Neural cell (in vitro differentiated cells): ENCODE measurements around the gene POLR3C. TPM values are rescaled to one million over a fixed set of nuclear protein-coding genes. Genes with fewer than 3 reads are reported as not detected.

Experiments used
- H2AFZ ChIP-seq: fragments of 200-600, 300-800 bp; sonication (generic), shearing (Covaris generic); 2 replicates; pipeline ENCODE4 v1.6.0; 2014; ENCODE audit warnings: low read depth, mild to moderate bottlenecking, antibody characterized with exemption, low read length, moderate library complexity
- H3F3A ChIP-seq: fragments of 200-600 bp; shearing (Covaris generic); 2 replicates; pipeline ENCODE4 v1.6.1; 2016; ENCODE audit warnings: mild to moderate bottlenecking, moderate library complexity, mixed read lengths, antibody characterized with exemption, low read length; ENCODE audit not compliant: insufficient read depth, poor library complexity, severe bottlenecking
- H3K27ac ChIP-seq: fragments of 200-600, 300-800 bp; sonication (generic), shearing (Covaris generic); 2 replicates; pipeline ENCODE4 v1.5.1; 2014; ENCODE audit warnings: mild to moderate bottlenecking, low read length, moderate library complexity
- H3K27me3 ChIP-seq: fragments of 300-800, 200-600 bp; sonication (generic), shearing (Covaris generic); 2 replicates; pipeline ENCODE4 v1.6.0; 2014; ENCODE audit warnings: mild to moderate bottlenecking, low read depth, low read length, moderate library complexity; ENCODE audit not compliant: insufficient read depth
- H3K36me3 ChIP-seq: fragments of 300-800, 200-600 bp; sonication (generic), shearing (Covaris generic); 2 replicates; pipeline ENCODE4 v1.5.1; 2014; ENCODE audit warnings: mild to moderate bottlenecking, antibody characterized with exemption, low read length, moderate library complexity; ENCODE audit not compliant: insufficient read depth
- H3K4me2 ChIP-seq: fragments of 300-800, 200-600 bp; sonication (generic), shearing (Covaris generic); 2 replicates; pipeline ENCODE4 v1.6.0; 2014; ENCODE audit warnings: mild to moderate bottlenecking, low read length
- H3K4me3 ChIP-seq: fragments of 300-800, 200-600 bp; sonication (generic), shearing (Covaris generic); 2 replicates; pipeline ENCODE4 v1.5.1; 2014; ENCODE audit warnings: mild to moderate bottlenecking, low read length, moderate library complexity
- H3K79me2 ChIP-seq: fragments of 200-600 bp; shearing (Covaris generic); replicated peaks from 2 replicates; pipeline ENCODE4 v1.6.0; 2014; ENCODE audit warnings: mild to moderate bottlenecking, low read length, moderate library complexity; ENCODE audit not compliant: insufficient read depth
- H3K9ac ChIP-seq: fragments of 300-800, 200-600 bp; sonication (generic), shearing (Covaris generic); 2 replicates; pipeline ENCODE4 v1.6.1; 2016; ENCODE audit warnings: mild to moderate bottlenecking, low read length, mixed read lengths
- H3K9me2 ChIP-seq: fragments of 200-600 bp; shearing (Covaris generic); 2 replicates; pipeline ENCODE4 v1.6.1; 2016; ENCODE audit warnings: mild to moderate bottlenecking, low read length, mixed read lengths; ENCODE audit not compliant: insufficient read depth
- H3K9me3 ChIP-seq: fragments of 200-600, 300-800 bp; sonication (generic), shearing (Covaris generic); 2 replicates; pipeline ENCODE4 v1.6.1; 2016; ENCODE audit warnings: mild to moderate bottlenecking, mixed run types, low read length, moderate library complexity, mixed read lengths
- H4K20me1 ChIP-seq: fragments of 200-600 bp; shearing (Covaris generic); 2 replicates; pipeline ENCODE4 v1.6.1; 2016; ENCODE audit warnings: mild to moderate bottlenecking, mixed run types; ENCODE audit not compliant: insufficient read depth
- EP300 ChIP-seq: fragments of 450-650 bp; conservative IDR thresholded peaks from 2 replicates; pipeline ENCODE4 v1.6.1; 2014; ENCODE audit warnings: antibody characterized with exemption, mild to moderate bottlenecking, moderate library complexity; ENCODE audit not compliant: poor library complexity, severe bottlenecking
- EZH2 ChIP-seq: fragments of 200-600, 300-800 bp; shearing (Covaris generic), sonication (generic); IDR thresholded peaks from 2 replicates; pipeline ENCODE4 v1.6.1; 2014; ENCODE audit warnings: antibody characterized with exemption, low read length, borderline replicate concordance, mild to moderate bottlenecking; ENCODE audit not compliant: insufficient read depth, poor library complexity, severe bottlenecking
- MXI1 ChIP-seq: fragments of 450-650 bp; conservative IDR thresholded peaks from 2 replicates; pipeline ENCODE4 v1.6.1; 2014; ENCODE audit warnings: antibody characterized with exemption, mild to moderate bottlenecking; ENCODE audit not compliant: poor library complexity, severe bottlenecking
- POLR2AphosphoS5 ChIP-seq: IDR thresholded peaks from 2 replicates; pipeline ENCODE4 v1.6.1; 2012
- RAD21 ChIP-seq: fragments of 450-650 bp; conservative IDR thresholded peaks from 2 replicates; pipeline ENCODE4 v1.6.1; 2014; ENCODE audit warnings: antibody characterized with exemption, mild to moderate bottlenecking, moderate library complexity
- REST ChIP-seq: IDR thresholded peaks from 2 replicates; pipeline ENCODE4 v1.6.1; 2012; ENCODE audit warnings: borderline replicate concordance
- SMC3 ChIP-seq: fragments of 450-650 bp; conservative IDR thresholded peaks from 2 replicates; pipeline ENCODE4 v1.6.1; 2014; ENCODE audit warnings: antibody characterized with exemption, mild to moderate bottlenecking, moderate library complexity; ENCODE audit not compliant: poor library complexity
- TAF1 ChIP-seq: IDR thresholded peaks from 2 replicates; pipeline ENCODE4 v1.6.1; 2012; ENCODE audit warnings: low read depth
- polyA plus RNA-seq: library from polyadenylated mRNA; depleted of rRNA; stranded (reverse); fragments of >200 nt; gene quantifications from 2 replicates; pipeline ENCODE4 v1.2.3, GENCODE V29; 2014
- TF ChIP-seq, protein P1 (sequence below): fragments of 450-650 bp; IDR thresholded peaks from 2 replicates; pipeline ENCODE4 v1.5.1; 2014; ENCODE audit warnings: antibody characterized with exemption, mild to moderate bottlenecking, moderate library complexity; ENCODE audit not compliant: poor library complexity, severe bottlenecking

The POLR3C gene
- polyA plus RNA-seq, 1 donor from 2014 or later = 30.1 TPM

DNA sequence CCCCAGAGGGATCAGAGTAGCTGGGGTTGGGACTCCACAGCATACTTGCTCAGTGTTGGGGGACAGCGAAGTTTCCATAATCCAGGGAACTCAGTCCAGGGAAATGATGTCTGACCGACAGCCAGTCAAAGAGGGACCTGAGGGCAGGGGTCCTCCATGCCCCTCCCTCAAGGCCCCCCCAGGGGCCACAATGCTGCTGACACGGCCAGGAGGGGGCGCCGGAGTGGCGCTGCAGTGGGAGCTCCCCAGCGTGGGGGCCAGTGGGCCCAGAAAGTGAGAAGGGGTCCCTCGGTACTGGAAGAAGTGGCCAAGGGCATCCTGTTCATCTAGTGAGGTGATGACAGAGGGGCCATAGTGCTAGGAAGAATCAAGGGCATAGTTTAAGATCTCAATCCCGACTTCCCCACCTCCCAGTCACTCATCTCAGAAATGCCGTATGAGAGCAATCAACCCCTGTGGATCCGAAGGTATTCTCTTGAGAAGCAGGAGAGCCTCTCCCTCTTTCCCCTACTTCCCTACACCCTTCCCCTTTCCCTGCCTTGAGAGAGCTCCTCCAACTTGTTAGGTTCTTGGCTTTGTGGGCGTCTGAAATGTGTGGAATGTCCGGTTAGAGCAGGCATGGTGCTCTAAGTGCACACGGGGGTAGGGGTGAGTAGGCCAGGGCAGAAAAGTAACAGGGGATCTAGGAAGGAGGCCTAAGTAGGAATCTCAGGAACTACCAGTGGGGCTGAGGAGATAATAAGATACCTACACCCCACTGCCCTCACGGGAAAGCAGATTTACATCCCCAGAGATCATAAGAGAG lies 25.6 kb downstream of the POLR3C start:
- no peak overlapping the region for H2AFZ ChIP-seq
- no peaks in the 10 kb centered on the region for H3F3A ChIP-seq
- H3K79me2 ChIP-seq = no peaks in the 10 kb centered on the region
- TF ChIP-seq, protein P1, sequence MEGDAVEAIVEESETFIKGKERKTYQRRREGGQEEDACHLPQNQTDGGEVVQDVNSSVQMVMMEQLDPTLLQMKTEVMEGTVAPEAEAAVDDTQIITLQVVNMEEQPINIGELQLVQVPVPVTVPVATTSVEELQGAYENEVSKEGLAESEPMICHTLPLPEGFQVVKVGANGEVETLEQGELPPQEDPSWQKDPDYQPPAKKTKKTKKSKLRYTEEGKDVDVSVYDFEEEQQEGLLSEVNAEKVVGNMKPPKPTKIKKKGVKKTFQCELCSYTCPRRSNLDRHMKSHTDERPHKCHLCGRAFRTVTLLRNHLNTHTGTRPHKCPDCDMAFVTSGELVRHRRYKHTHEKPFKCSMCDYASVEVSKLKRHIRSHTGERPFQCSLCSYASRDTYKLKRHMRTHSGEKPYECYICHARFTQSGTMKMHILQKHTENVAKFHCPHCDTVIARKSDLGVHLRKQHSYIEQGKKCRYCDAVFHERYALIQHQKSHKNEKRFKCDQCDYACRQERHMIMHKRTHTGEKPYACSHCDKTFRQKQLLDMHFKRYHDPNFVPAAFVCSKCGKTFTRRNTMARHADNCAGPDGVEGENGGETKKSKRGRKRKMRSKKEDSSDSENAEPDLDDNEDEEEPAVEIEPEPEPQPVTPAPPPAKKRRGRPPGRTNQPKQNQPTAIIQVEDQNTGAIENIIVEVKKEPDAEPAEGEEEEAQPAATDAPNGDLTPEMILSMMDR = no peak
- no peak for TF ChIP-seq TAF1
- TF ChIP-seq RAD21 = no peak
- no peak for TF ChIP-seq REST
- TF ChIP-seq POLR2AphosphoS5 = no peak
- no peak for TF ChIP-seq EP300
- TF ChIP-seq EZH2 = no peak
- TF ChIP-seq SMC3 = no peak
- TF ChIP-seq MXI1 = no peak
- H4K20me1 ChIP-seq = no peaks in the 10 kb centered on the region
- no peak overlapping the region for H3K4me3 ChIP-seq
- no peak overlapping the region for H3K4me2 ChIP-seq
- no peak overlapping the region for H3K27ac ChIP-seq
- no peaks in the 10 kb centered on the region for H3K9me3 ChIP-seq
- peaks cover 4% of the 10 kb centered on the region for H3K36me3 ChIP-seq
- no peak overlapping the region for H3K9ac ChIP-seq
- no peaks in the 10 kb centered on the region for H3K9me2 ChIP-seq
- H3K27me3 ChIP-seq = no peaks in the 10 kb centered on the region

GRCh38 chr1:145855426-145855948 lies 31.5 kb downstream of the POLR3C start:
- H3K79me2 ChIP-seq = peaks cover 5% of the 10 kb centered on the region
- H2AFZ ChIP-seq = no peak overlapping the region
- H3K36me3 ChIP-seq = no peaks in the 10 kb centered on the region
- H3F3A ChIP-seq = no peaks in the 10 kb centered on the region
- no peak overlapping the region for H3K4me2 ChIP-seq
- H3K9me3 ChIP-seq = no peaks in the 10 kb centered on the region
- TF ChIP-seq SMC3 (no peak), EP300 (no peak), POLR2AphosphoS5 (no peak), TAF1 (no peak), MXI1 (no peak), RAD21 (no peak), REST (no peak)
- TF ChIP-seq, protein P1 = no peak
- no peak overlapping the region for H3K27ac ChIP-seq
- H3K9me2 ChIP-seq = no peaks in the 10 kb centered on the region
- H3K27me3 ChIP-seq = no peaks in the 10 kb centered on the region
- no peaks in the 10 kb centered on the region for H4K20me1 ChIP-seq
- H3K4me3 ChIP-seq = no peak overlapping the region
- H3K9ac ChIP-seq = no peak overlapping the region
